K562 (cell line): ENCODE results near the gene YAE1.

Source experiments
- CHCHD3 ChIP-seq: fragments of 250-450 bp; sonication (Bioruptor Pico); IDR thresholded peaks from 2 replicates; pipeline ENCODE4 v2.1.2; 2022; ENCODE audit warnings: mild to moderate bottlenecking
- CTCF ChIP-seq, 3 experiments: IDR thresholded peaks in 2 of 3; conservative IDR thresholded peaks in 1 of 3; 2 replicates each; pipeline ENCODE4 v1.5.1; 2011 to 2012; ENCODE audit warnings: low read length in 3 of 3, mild to moderate bottlenecking in 3 of 3, control low read depth in 2 of 3, improper control_type of control experiment in 1 of 3, inconsistent platforms in 1 of 3, low read depth in 1 of 3, mixed read lengths in 1 of 3, moderate library complexity in 1 of 3; ENCODE audit not compliant: insufficient read depth in 2 of 3
- FOXJ3 ChIP-seq: sonication (generic); formaldehyde crosslinking; IDR thresholded peaks from 2 replicates; pipeline ENCODE4 v1.4.0; 2020; ENCODE audit warnings: mild to moderate bottlenecking, missing genetic modification reagents
- FOXK2 ChIP-seq, 2 experiments: fragments of 450-650 bp; IDR thresholded peaks in 1 of 2; conservative IDR thresholded peaks in 1 of 2; 2 replicates each; pipeline ENCODE4 v1.6.1; 2016; ENCODE audit warnings: low read depth in 2 of 2, mild to moderate bottlenecking in 1 of 2
- FOXM1 ChIP-seq, 2 experiments: fragments of 450-650 bp in 1 of 2; sonication (generic) in 1 of 2; formaldehyde crosslinking in 1 of 2; IDR thresholded peaks; 2 replicates each; pipeline versions ENCODE4 v1.6.1 to v1.9.0; 2017 to 2022; ENCODE audit warnings: low read depth in 2 of 2, mild to moderate bottlenecking in 2 of 2, missing genetic modification reagents in 1 of 2, moderate library complexity in 1 of 2
- MYNN ChIP-seq, 2 experiments: sonication (generic); formaldehyde crosslinking in 1 of 2; IDR thresholded peaks; 2 replicates each; pipeline versions ENCODE4 v1.5.0 to v1.6.1; 2016 to 2020; ENCODE audit warnings: antibody characterized with exemption in 1 of 2, missing genetic modification reagents in 1 of 2
- NR2F6 ChIP-seq: fragments of 450-650 bp; formaldehyde crosslinking; IDR thresholded peaks from 2 replicates; pipeline ENCODE4 v1.4.0; 2020; ENCODE audit warnings: mild to moderate bottlenecking
- POLR2A ChIP-seq: fragments of 450-650 bp; conservative IDR thresholded peaks from 2 replicates; pipeline ENCODE4 v1.6.1; 2016
- POLR2AphosphoS5 ChIP-seq: IDR thresholded peaks from 2 replicates; pipeline ENCODE4 v1.6.1; 2011; ENCODE audit warnings: mild to moderate bottlenecking, low read depth, low read length, moderate library complexity; ENCODE audit not compliant: control insufficient read depth, insufficient read depth
- TCF7L2 ChIP-seq: fragments of 150-350 bp; IDR thresholded peaks from 2 replicates; pipeline ENCODE4 v1.6.1; 2016; ENCODE audit warnings: low read depth, mild to moderate bottlenecking, low read length, moderate library complexity
- ZNF24 ChIP-seq: fragments of 450-650 bp; IDR thresholded peaks from 2 replicates; pipeline ENCODE4 v1.6.1; 2016
- ZNF780A ChIP-seq: fragments of 250-450 bp; sonication (Bioruptor Pico); IDR thresholded peaks from 2 replicates; pipeline ENCODE4 v1.5.0; 2021; ENCODE audit warnings: mild to moderate bottlenecking

- no peak for TF ChIP-seq FOXK2 (conservative IDR thresholded peaks at IDR 0.05 in 1 of 2, IDR thresholded peaks at IDR 0.05 in 1 of 2; ENCODE audit: low read depth in 2 of 2)
- no peak for TF ChIP-seq CHCHD3
- TF ChIP-seq FOXM1 (IDR thresholded peaks at IDR 0.05; ENCODE audit: low read depth): no peak
- no peak for TF ChIP-seq FOXM1 (CRISPR knock-in tag; IDR thresholded peaks at IDR 0.05; ENCODE audit: low read depth)
- no peak for TF ChIP-seq TCF7L2
- TF ChIP-seq MYNN (IDR thresholded peaks at IDR 0.05): no peak
- TF ChIP-seq MYNN (CRISPR knock-in tag; IDR thresholded peaks at IDR 0.05): no peak
- no peak for TF ChIP-seq POLR2AphosphoS5
- TF ChIP-seq FOXJ3 (CRISPR knock-in tag): no peak
- no peak for TF ChIP-seq CTCF (IDR thresholded peaks at IDR 0.05 in 2 of 3, conservative IDR thresholded peaks at IDR 0.05 in 1 of 3; ENCODE audit: insufficient read depth in 2 of 3, low read depth in 1 of 3, low read length in 3 of 3)
- no peak for TF ChIP-seq NR2F6 (CRISPR knock-in tag)
- TF ChIP-seq POLR2A: no peak
- no peak for TF ChIP-seq ZNF780A
- no peak for TF ChIP-seq ZNF24
These were observed 31.6 kb upstream of the YAE1 start for GRCh38 chr7:39534599-39534998.
